H1 (cell line): ENCODE data around the gene MELTF. TPM values are rescaled to one million over a fixed set of nuclear protein-coding genes. Genes with fewer than 3 reads are reported as not detected.

Experiments used
- MAFK ChIP-seq: IDR thresholded peaks from 2 replicates; pipeline ENCODE4 v1.6.1; 2012; ENCODE audit warnings: low read depth, mild to moderate bottlenecking, improper control_type of control experiment, low read length
- SP2 ChIP-seq: IDR thresholded peaks from 2 replicates; pipeline ENCODE4 v1.6.1; 2012; ENCODE audit warnings: mild to moderate bottlenecking, low read length, inconsistent platforms
- TCF12 ChIP-seq: IDR thresholded peaks from 2 replicates; pipeline ENCODE4 v1.6.1; 2011; ENCODE audit warnings: low read depth, mild to moderate bottlenecking, low read length
- polyA plus RNA-seq, 7 experiments: library from polyadenylated mRNA; depleted of rRNA in 3 of 7; stranded (reverse) in 5 of 7; unstranded in 2 of 7; fragments of >200 nt in 5 of 7; fragments of 200-250 nt in 2 of 7; gene quantifications; 1 replicate in 5 of 7; 2 replicates in 1 of 7; 4 replicates in 1 of 7; pipeline versions ENCODE4 v1.2.1 to v1.2.3, GENCODE V29; 2011 to 2013; ENCODE audit warnings: missing spikeins in 2 of 7, mixed read lengths in 2 of 7
- total RNA-seq: library from RNA; stranded (reverse); fragmentation: NEBNext Ultra II Directional; extraction: Animal tissue kit (Norgen Biotek cat#: 25700); gene quantifications from 2 replicates; pipeline ENCODE4 v1.2.1, GENCODE V29; 2021
- TF ChIP-seq, protein P1 (sequence below), 3 experiments: IDR thresholded peaks; 1 replicate in 2 of 3; 2 replicates in 1 of 3; pipeline versions ENCODE4 v1.5.1 to v1.6.1; 2011; ENCODE audit warnings: low read length in 3 of 3, mild to moderate bottlenecking in 3 of 3, inconsistent platforms in 2 of 3, low read depth in 1 of 3, moderate library complexity in 1 of 3; ENCODE audit not compliant: insufficient read depth in 1 of 3; ENCODE audit errors: control extremely low read depth in 1 of 3

The MELTF gene
- total and polyA plus RNA-seq, 2 of the 8 experiments (the other 6 are each of a cell fraction or from before 2014, with no cell fraction given), result 1.7 to 3.5 TPM

DNA sequence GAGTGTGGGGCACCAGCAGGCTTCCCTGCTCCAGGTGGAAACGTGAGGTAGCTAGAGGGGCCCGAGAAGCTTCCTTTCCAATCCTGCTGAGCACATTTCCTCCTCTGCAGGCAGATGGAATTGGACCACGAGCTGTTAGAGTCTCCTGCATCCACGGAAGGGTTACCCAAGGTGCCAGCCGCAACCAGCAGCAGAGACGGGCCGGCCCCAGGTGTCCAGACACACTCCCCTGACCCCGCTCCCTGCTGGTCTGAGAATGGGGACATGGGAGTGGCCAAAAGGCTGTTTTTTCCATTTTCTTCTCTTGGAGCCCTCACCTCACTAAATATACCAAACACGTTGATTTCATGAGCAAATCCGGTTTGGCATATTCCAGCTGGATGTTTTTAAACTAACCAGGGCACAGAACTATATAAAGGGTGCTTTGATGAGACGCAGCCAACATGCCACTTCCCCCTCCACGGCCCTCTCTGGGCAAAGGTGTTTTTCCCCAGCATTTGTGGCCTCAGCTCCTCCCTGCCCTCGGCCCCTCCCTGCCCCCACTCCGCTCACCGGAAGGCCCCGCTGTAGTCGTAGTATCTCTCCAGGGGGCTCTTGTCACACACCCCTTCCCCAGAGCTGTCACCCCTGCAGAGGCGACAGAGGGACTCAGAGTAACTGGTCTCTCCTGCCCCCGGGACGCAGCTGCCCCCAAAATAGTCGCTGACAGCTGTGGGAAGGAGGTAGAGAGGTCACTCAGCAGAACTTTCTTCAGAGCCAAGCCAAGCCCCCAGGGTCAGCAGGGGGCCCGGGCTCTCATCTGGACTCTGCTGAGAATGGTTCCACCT is 7.0 kb downstream of the MELTF start (continued):
- TF ChIP-seq, protein P1, sequence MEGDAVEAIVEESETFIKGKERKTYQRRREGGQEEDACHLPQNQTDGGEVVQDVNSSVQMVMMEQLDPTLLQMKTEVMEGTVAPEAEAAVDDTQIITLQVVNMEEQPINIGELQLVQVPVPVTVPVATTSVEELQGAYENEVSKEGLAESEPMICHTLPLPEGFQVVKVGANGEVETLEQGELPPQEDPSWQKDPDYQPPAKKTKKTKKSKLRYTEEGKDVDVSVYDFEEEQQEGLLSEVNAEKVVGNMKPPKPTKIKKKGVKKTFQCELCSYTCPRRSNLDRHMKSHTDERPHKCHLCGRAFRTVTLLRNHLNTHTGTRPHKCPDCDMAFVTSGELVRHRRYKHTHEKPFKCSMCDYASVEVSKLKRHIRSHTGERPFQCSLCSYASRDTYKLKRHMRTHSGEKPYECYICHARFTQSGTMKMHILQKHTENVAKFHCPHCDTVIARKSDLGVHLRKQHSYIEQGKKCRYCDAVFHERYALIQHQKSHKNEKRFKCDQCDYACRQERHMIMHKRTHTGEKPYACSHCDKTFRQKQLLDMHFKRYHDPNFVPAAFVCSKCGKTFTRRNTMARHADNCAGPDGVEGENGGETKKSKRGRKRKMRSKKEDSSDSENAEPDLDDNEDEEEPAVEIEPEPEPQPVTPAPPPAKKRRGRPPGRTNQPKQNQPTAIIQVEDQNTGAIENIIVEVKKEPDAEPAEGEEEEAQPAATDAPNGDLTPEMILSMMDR (IDR thresholded peaks at IDR 0.05; ENCODE audit: control extremely low read depth in 1 of 3, insufficient read depth in 1 of 3, low read depth in 1 of 3, low read length in 3 of 3), result no peak
- no peak for TF ChIP-seq TCF12
- TF ChIP-seq SP2, result no peak
- TF ChIP-seq MAFK, result no peak
